Endothelial cell (in vitro differentiated cells): ENCODE results near the gene CRTAP. TPM values are rescaled to one million over a fixed set of nuclear protein-coding genes. Genes with fewer than 3 reads are reported as not detected.
A peak's percentile ranks its signal among the peaks of the same experiment; 100 is the strongest.

ENCODE experiments used
- DNase-seq: peaks from one replicate; pipeline ENCODE4 v3.0.0; 2021; ENCODE audit warnings: low spot score
- H3K27ac Mint-ChIP-seq: one replicate; pipeline ENCODE4 v1.8.0; 2021; ENCODE audit warnings: mixed read lengths, inconsistent platforms; ENCODE audit not compliant: unreplicated experiment
- H3K27me3 Mint-ChIP-seq: one replicate; pipeline ENCODE4 v1.8.0; 2021; ENCODE audit warnings: mild to moderate bottlenecking, moderate library complexity, mixed read lengths, inconsistent platforms; ENCODE audit not compliant: unreplicated experiment
- H3K36me3 Mint-ChIP-seq: one replicate; pipeline ENCODE4 v1.8.0; 2021; ENCODE audit warnings: mild to moderate bottlenecking, low read depth, mixed read lengths, inconsistent platforms; ENCODE audit not compliant: unreplicated experiment
- H3K4me1 Mint-ChIP-seq: one replicate; pipeline ENCODE4 v1.8.0; 2021; ENCODE audit warnings: mild to moderate bottlenecking, mixed read lengths, inconsistent platforms; ENCODE audit not compliant: unreplicated experiment
- H3K4me3 Mint-ChIP-seq: one replicate; pipeline ENCODE4 v1.8.0; 2021; ENCODE audit warnings: mild to moderate bottlenecking, mixed read lengths, inconsistent platforms; ENCODE audit not compliant: unreplicated experiment
- H3K9me3 Mint-ChIP-seq: one replicate; pipeline ENCODE4 v1.8.0; 2021; ENCODE audit warnings: mixed read lengths, inconsistent platforms; ENCODE audit not compliant: unreplicated experiment
- CTCF ChIP-seq: fragments of 200-600 bp; sonication (generic); IDR thresholded peaks from one replicate; pipeline ENCODE4 v1.5.0; 2021; ENCODE audit warnings: antibody characterized with exemption; ENCODE audit not compliant: unreplicated experiment
- total RNA-seq: library from RNA; stranded (reverse); fragmentation: NEBNext Ultra II Directional; extraction: Animal tissue kit (Norgen Biotek cat#: 25700); gene quantifications from one replicate; pipeline ENCODE4 v1.2.1, GENCODE V29; 2021; ENCODE audit not compliant: unreplicated experiment

Gene CRTAP
- total RNA-seq, 1 donor from 2014 or later, result 341 TPM

- Mint-ChIP-seq H3K36me3 (peaks cover 22% of the 10 kb centered on the region), H3K27ac (no peak overlapping the region), H3K27me3 (peaks cover 3% of the 10 kb centered on the region), H3K4me1 (peaks cover 22% of the 10 kb centered on the region), H3K4me3 (peak overlapping the region; percentile 60), H3K9me3 (no peaks in the 10 kb centered on the region)
- no peak for DNase-seq
- TF ChIP-seq CTCF, result no peak
Measured at GRCh38 chr3:33092496-33093254, 21.1 kb upstream of the CRTAP start.

GRCh38 chr3:33093847-33094246, 20.0 kb upstream of the CRTAP start:
- no peak overlapping the region for H3K4me3 Mint-ChIP-seq
- TF ChIP-seq CTCF, result no peak
- peaks cover 22% of the 10 kb centered on the region for H3K4me1 Mint-ChIP-seq
- peaks cover 6% of the 10 kb centered on the region for H3K27me3 Mint-ChIP-seq
- H3K27ac Mint-ChIP-seq, result no peak overlapping the region
- H3K36me3 Mint-ChIP-seq, result peaks cover 22% of the 10 kb centered on the region
- no peaks in the 10 kb centered on the region for H3K9me3 Mint-ChIP-seq
- no peak for DNase-seq

- no peak for TF ChIP-seq CTCF
- Mint-ChIP-seq H3K4me3 (peak overlapping the region; percentile 98), H3K4me1 (peaks cover 22% of the 10 kb centered on the region), H3K36me3 (peaks cover 22% of the 10 kb centered on the region), H3K27ac (no peak overlapping the region), H3K9me3 (no peaks in the 10 kb centered on the region), H3K27me3 (peaks cover 4% of the 10 kb centered on the region)
- no peak for DNase-seq
Measured at GRCh38 chr3:33095436-33095835, 18.4 kb upstream of the CRTAP start.

- Mint-ChIP-seq H3K9me3 (no peaks in the 10 kb centered on the region), H3K4me3 (peak overlapping the region; percentile 98), H3K27me3 (peaks cover 4% of the 10 kb centered on the region), H3K36me3 (peaks cover 18% of the 10 kb centered on the region), H3K27ac (no peak overlapping the region), H3K4me1 (peaks cover 22% of the 10 kb centered on the region)
- no peak for TF ChIP-seq CTCF
- peak; percentile 47 for DNase-seq
Measured at GRCh38 chr3:33096093-33096868, 17.5 kb upstream of the CRTAP start.
